Transverse colon (tissue), 4 donors: ENCODE measurements around the gene KCNT2.

Experiments
- EP300 ChIP-seq: sonication (generic); formaldehyde crosslinking; IDR thresholded peaks from one replicate; pipeline ENCODE4 v1.6.1; 2017; ENCODE audit warnings: antibody characterized with exemption, low read depth
- POLR2A ChIP-seq: fragments of 450-650 bp; IDR thresholded peaks from one replicate; pipeline ENCODE4 v1.6.1; 2016; ENCODE audit warnings: antibody characterized with exemption, mild to moderate bottlenecking, moderate library complexity
- POLR2AphosphoS5 ChIP-seq, 3 donors: sonication (generic); formaldehyde crosslinking; IDR thresholded peaks; one replicate each; pipeline ENCODE4 v1.6.1; 2016; ENCODE audit warnings: antibody characterized with exemption in 3 of 3
- TF ChIP-seq, protein P1 (sequence below), 5 experiments: fragments of 200-600 bp in 3 of 5; fragments of 450-650 bp in 2 of 5; sonication (generic) in 3 of 5; IDR thresholded peaks; 1 replicate in 2 of 5; 2 replicates in 3 of 5; pipeline ENCODE4 v1.5.1; 2016 to 2017; ENCODE audit warnings: antibody characterized with exemption in 5 of 5, inconsistent platforms in 3 of 5, mild to moderate bottlenecking in 2 of 5, moderate library complexity in 1 of 5

DNA sequence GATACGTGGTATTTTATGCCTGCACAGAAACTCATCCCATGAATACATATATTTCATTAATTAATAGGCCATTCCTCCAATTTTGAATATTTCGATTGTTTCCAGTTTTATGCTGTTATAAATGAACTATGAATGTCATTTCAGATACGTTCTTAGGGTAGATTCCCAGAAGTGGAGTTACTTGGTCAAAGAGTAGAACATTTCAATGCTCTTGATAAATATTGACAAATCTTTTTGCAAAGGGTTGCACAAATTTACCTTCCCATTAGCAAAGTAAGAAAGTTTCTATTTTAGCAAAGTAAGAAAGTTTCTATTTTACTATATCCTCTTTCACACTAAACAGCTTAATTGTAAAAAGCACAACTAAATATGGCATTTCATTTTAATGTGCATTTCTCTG, 48.9 kb downstream of the KCNT2 start:
- TF ChIP-seq, protein P1, sequence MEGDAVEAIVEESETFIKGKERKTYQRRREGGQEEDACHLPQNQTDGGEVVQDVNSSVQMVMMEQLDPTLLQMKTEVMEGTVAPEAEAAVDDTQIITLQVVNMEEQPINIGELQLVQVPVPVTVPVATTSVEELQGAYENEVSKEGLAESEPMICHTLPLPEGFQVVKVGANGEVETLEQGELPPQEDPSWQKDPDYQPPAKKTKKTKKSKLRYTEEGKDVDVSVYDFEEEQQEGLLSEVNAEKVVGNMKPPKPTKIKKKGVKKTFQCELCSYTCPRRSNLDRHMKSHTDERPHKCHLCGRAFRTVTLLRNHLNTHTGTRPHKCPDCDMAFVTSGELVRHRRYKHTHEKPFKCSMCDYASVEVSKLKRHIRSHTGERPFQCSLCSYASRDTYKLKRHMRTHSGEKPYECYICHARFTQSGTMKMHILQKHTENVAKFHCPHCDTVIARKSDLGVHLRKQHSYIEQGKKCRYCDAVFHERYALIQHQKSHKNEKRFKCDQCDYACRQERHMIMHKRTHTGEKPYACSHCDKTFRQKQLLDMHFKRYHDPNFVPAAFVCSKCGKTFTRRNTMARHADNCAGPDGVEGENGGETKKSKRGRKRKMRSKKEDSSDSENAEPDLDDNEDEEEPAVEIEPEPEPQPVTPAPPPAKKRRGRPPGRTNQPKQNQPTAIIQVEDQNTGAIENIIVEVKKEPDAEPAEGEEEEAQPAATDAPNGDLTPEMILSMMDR (IDR thresholded peaks at IDR 0.05): no peak
- TF ChIP-seq POLR2A (no peak), POLR2AphosphoS5 (IDR thresholded peaks at IDR 0.05) (no peak), EP300 (no peak)
